GM12865 (cell line): Measurements from ENCODE around the gene SELPLG.

Experiments
- DNase-seq: peaks from one replicate; pipeline ENCODE4 v3.0.0; 2010; ENCODE audit warnings: low read depth
- H3K4me3 ChIP-seq: 2 replicates; pipeline ENCODE4 v1.5.1; 2011; ENCODE audit warnings: mild to moderate bottlenecking, low read depth, low read length, control low read depth
- CTCF ChIP-seq: IDR thresholded peaks from 2 replicates; pipeline ENCODE4 v1.5.1; 2011; ENCODE audit warnings: low read length, control low read depth, low read depth, inconsistent platforms; ENCODE audit not compliant: insufficient read depth; ENCODE audit errors: missing control alignments

The SELPLG gene

DNA sequence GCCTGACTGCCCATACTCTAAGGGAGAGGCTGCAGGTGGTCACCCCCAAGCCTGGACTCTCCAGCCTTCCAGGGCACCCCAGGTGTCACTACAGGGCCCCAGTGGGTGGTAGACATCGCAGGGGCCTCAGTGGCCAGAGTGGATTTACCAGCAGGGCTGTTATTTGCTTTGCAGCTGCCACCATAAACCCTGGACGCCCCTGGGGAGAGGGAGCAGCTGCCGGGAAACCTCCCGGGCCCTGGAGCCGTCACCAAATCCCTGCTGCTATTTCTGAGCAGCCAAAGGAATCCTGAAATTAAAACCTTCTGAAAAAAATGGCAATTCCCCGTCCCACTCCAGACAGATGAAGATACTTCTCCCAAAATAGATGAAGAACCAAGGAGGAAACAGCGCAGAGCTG lies 49.7 kb downstream of the SELPLG start:
- DNase-seq = no peak
- no peak overlapping the region for H3K4me3 ChIP-seq
- TF ChIP-seq CTCF = no peak

DNA sequence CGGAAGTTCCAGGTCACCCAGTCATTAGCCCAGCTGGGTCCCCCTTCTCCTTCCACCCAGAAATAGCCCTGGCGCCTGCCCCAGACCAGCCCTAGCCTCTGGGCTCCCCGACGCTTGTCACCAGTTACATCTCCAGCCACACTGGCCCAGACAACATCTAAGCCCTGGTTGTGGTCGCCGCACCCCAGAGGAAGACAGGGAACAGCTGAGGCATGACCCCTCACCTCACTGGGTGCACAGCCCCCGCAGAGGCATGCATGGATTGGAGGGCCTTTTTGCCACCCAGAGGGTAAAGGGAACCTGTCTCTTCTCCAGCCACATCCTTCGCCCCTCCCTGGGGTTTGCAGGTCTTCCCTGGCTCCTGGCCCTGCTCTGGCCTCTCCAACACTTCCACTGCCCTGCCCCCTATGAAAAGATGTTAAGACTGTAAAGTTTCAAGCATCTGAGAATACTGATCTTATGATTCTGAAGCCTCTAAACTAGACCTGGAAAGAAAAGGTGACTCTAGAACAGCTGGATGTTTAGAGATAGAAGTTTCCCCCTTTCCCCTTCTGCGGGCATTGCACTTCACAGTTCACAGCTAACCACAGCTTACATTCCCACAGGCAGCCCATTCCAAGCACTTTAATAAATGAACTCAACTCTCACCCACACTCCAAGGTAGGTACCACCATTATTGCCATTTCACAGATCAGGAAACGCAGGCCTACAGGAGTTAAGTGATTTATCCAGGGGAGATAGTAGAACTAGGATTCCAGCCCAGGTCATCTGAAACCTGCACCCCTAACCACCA lies 50.5 kb downstream of the SELPLG start:
- TF ChIP-seq CTCF = no peak

DNA sequence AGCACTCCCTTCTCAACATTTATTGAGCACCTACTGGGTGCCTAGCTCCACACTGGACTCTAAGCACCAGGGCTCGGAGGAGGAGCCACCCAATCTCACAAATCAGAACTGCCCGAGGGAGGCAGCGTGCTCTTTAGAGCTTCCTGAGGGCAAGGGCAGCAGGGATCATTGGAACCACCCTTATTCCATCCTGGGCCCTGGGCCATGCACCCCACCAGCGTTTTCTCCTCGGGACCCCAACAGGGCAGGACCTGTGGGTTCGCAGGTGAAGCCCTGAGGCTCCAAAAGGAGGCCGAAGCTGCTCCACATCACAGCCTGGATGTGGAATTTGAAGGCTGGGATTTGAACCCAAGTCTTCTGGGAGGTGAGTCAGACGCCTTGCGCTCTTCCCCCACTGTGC lies 51.2 kb downstream of the SELPLG start:
- H3K4me3 ChIP-seq = no peak overlapping the region
- DNase-seq = no peak
- TF ChIP-seq CTCF = no peak

More for the DNA sequence above, 50.5 kb downstream of the SELPLG start:
- no peak overlapping the region for H3K4me3 ChIP-seq
- DNase-seq = no peak

DNA sequence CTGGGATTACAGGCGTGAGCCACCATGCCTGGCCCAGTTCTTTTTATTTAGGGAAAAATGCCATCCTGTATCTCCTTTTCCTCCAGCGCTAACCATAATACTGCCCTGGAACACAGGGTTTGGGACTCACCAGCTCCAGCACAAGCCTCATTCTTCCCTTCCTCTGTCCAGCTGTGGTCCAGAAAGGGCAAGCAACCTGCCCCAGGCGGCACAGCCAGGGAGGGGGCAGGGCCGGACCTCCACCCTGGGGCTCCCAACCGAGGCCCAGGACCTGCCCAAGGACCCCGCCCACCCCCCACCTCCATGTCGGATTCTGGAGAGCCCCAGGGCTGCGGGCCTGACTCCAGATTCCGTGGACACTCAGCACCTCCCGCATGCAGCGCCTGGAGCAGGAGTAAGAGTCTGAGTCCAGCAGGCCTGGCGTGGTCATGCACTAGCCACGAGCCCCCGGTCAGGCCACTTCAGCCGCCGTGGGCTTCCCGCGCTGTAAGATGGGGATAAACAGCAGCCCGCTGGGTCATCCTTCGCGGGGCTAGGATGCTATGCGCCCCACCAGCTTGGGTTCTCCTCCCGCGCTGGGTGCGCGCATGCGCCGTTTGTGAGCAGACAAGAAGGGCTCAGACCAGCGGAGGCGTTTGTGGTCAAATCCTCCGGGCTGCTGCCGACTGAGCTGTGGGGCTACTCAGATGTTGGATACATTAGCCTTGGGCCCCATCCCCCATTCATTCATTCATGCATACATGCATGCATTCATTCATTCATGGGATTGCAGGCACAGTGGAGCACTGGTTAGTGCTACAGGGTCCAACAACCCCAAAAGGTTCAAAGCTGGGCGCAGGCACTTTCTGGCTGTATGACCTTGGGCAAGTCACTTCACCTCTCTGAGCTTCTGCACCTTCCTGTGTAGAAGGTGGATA lies 52.1 kb downstream of the SELPLG start:
- DNase-seq = no peak
- no peak overlapping the region for H3K4me3 ChIP-seq
- TF ChIP-seq CTCF = no peak

- no peak overlapping the region for H3K4me3 ChIP-seq
- no peak for DNase-seq
- TF ChIP-seq CTCF = no peak
These were observed 53.2 kb downstream of the SELPLG start for GRCh38 chr12:108580531-108580930.

DNA sequence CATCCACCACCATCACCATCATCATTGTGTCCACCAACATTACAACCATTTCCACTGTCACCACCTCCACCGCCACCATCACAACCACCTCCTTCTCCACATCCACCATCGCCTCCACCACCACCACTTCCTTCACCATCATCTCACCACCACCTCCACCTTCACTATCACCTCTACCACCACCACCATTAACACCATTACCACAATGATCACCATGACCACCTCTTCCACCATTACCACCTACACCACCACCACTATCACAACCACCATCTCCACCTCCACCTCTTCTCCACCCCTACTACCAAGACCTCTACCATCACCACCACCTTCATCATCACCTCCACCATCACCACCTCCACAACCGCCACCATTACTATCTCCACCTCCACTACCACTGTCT lies 54.9 kb downstream of the SELPLG start:
- no peak for TF ChIP-seq CTCF
- no peak for DNase-seq
- H3K4me3 ChIP-seq = no peak overlapping the region
